Activated CD4-positive, alpha-beta memory T cell treated with anti-CD3 and anti-CD28 coated beads for 36 hours (primary cell): ENCODE results near the gene KCNA10. TPM values are rescaled to one million over a fixed set of nuclear protein-coding genes. Genes with fewer than 3 reads are reported as not detected.

Source experiments
- CTCF ChIA-PET: fragments of 350-600 bp; sonication (Branson Sonifier 250); formaldehyde crosslinking; loops from one replicate; lab custom pipeline; 2021; ENCODE audit warnings: antibody characterized with exemption, inconsistent platforms; lab: Charles Lee
- POLR2A ChIA-PET: fragments of 350-600 bp; sonication (Branson Sonifier 250); formaldehyde crosslinking; loops from one replicate; lab custom pipeline; 2021; ENCODE audit warnings: antibody characterized with exemption; lab: Charles Lee
- DNase-seq: peaks from one replicate; pipeline ENCODE4 v3.0.0-alpha.2; 2020
- H3K27ac Mint-ChIP-seq: one replicate; pipeline ENCODE4 v1.8.0; 2021; ENCODE audit warnings: mixed read lengths
- H3K27me3 Mint-ChIP-seq: one replicate; pipeline ENCODE4 v1.8.0; 2021; ENCODE audit warnings: mixed read lengths
- H3K36me3 Mint-ChIP-seq: one replicate; pipeline ENCODE4 v1.8.0; 2021; ENCODE audit warnings: mixed read lengths
- H3K4me1 Mint-ChIP-seq: one replicate; pipeline ENCODE4 v1.8.0; 2021; ENCODE audit warnings: low read depth, mixed read lengths
- H3K4me3 Mint-ChIP-seq: one replicate; pipeline ENCODE4 v1.8.0; 2021; ENCODE audit warnings: mild to moderate bottlenecking, mixed read lengths
- H3K9me3 Mint-ChIP-seq: one replicate; pipeline ENCODE4 v1.8.0; 2021; ENCODE audit warnings: mixed read lengths
- intact Hi-C: fragments of 100-400 bp; cut with micrococcal nuclease; formaldehyde crosslinking; loops from one replicate; pipeline ENCODE4 v1.15.1; 2023
- total RNA-seq, 2 experiments: library from RNA; stranded (reverse); gene quantifications; one replicate each; pipeline ENCODE4 v1.2.3, GENCODE V29; 2021

KCNA10 gene
- total RNA-seq, 2 experiments from 2014 or later = not detected

DNA sequence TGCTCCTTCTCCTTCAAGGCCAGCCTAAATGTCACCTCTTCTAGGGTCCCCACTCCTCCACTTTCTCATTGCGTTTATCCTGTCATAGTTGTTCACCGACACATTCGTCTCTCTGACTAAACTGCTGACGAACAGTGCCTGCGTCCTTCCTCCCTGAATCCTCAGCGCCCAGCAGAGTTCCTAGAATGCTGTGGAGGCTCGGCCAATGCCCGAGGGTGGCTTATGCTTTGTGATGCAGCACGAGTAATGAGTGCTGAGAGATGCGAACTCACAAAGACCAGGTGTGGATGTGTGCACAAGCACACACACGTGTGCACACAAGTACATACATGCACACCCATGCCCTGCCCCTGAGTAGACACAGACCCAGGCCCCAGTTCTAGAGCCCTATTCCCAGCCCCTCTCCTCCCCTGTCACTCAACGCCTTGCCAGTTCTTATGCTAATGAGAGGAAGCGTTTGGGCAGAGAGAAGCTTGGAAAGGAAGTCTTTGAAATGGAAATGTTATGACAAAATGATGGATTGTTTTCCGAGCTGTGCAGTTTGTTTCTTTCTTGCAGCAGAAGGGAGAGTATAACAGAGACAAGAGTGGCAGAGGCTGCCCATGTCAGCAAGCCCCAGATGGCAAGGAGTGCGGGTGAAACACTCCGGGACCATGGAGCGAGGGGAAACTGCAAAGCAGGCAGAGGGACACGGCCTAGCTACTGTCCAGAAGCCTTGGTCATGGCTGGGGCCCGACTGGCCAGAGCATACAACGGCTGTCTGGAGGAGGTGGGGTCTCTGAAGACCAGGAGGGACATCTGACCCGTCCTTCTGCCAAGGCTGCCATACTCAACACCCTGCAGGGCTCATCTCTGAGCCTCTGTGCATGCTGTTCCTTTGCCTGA lies 24.2 kb downstream of the KCNA10 start:
- no peaks in the 10 kb centered on the region for H3K4me1 Mint-ChIP-seq
- ChIA-PET CTCF (interaction anchor here (0.8 to 5.3 kb wide), 24 partner anchors 9 to 468 kb away, joined by 3 to 125 read pairs (median 9); partner anchors contain the start of gene KCNC4), POLR2A (no interaction called here)
- H3K27ac Mint-ChIP-seq = no peak overlapping the region
- H3K9me3 Mint-ChIP-seq = no peaks in the 10 kb centered on the region
- no peaks in the 10 kb centered on the region for H3K27me3 Mint-ChIP-seq
- DNase-seq = no peak
- no peaks in the 10 kb centered on the region for H3K36me3 Mint-ChIP-seq
- intact Hi-C loops = loop anchor here (5.0 kb wide), 1 partner anchor 32 kb away; no protein-coding TSS in a partner anchor
- no peak overlapping the region for H3K4me3 Mint-ChIP-seq

DNA sequence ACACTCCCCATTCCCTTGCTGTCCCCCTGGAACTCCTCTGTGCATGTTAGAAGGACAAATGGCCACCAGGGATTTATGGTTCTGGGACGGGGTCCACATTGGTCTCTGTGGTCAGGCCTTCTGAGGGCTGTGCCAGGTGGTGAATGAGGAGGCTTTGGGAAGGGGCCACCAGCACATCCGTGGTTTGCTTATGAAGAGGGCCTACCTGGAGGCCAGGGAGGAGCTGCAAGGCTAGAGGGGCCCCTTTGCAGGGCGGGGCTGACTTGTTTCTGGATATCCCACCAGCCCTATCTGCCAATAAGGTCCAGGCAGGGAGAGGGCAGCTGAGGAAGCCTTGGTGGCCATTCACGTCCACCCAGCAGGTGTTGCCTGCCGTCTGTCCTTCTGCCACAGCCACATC lies 24.9 kb downstream of the KCNA10 start:
- intact Hi-C loops = no loop called here
- no peak for DNase-seq
- H3K27ac Mint-ChIP-seq = no peak overlapping the region
- ChIA-PET POLR2A (no interaction called here), CTCF (interaction anchor here (3.8 to 5.3 kb wide), 2 partner anchors 286 to 296 kb away, joined by 41 to 65 read pairs; partner anchors contain the start of gene KCNC4)
- no peak overlapping the region for H3K4me3 Mint-ChIP-seq
- no peaks in the 10 kb centered on the region for H3K4me1 Mint-ChIP-seq
- no peaks in the 10 kb centered on the region for H3K27me3 Mint-ChIP-seq
- H3K36me3 Mint-ChIP-seq = no peaks in the 10 kb centered on the region
- no peaks in the 10 kb centered on the region for H3K9me3 Mint-ChIP-seq

DNA sequence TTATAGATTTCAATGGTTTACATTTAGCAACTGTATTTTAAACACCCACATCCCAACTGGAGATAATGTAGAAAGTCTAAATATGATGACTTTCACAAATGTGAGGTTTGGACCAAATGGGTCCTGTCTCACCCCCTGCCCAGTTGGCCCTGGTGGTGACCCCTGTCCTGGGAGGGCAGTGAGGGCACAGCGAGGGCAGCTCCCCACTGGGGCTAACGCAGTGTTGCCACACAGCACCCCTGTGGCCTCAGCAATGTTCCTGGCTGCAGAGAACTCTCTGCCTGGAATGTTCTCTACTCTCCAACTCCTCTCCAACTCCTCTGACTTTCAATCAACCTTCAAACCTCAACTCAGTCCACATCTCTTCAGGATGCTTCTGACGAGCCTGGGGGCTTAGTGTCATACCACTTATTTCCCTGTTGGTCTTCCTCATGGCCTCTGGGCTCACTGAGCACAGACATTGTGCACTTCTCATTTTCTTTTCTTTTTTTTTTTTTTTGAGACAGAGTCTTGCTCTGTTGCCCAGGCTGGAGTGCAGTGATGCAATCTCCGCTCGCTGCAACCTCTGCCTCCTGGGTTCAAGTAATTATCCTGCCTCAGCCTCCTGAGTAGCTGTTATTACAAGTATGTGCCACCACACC lies 25.8 kb downstream of the KCNA10 start:
- no peak overlapping the region for H3K4me3 Mint-ChIP-seq
- POLR2A ChIA-PET = no interaction called here
- no peak for DNase-seq
- H3K27me3 Mint-ChIP-seq = no peaks in the 10 kb centered on the region
- intact Hi-C loops = no loop called here
- no peaks in the 10 kb centered on the region for H3K9me3 Mint-ChIP-seq
- CTCF ChIA-PET = no interaction called here
- H3K27ac Mint-ChIP-seq = no peak overlapping the region
- no peaks in the 10 kb centered on the region for H3K4me1 Mint-ChIP-seq
- no peaks in the 10 kb centered on the region for H3K36me3 Mint-ChIP-seq

DNA sequence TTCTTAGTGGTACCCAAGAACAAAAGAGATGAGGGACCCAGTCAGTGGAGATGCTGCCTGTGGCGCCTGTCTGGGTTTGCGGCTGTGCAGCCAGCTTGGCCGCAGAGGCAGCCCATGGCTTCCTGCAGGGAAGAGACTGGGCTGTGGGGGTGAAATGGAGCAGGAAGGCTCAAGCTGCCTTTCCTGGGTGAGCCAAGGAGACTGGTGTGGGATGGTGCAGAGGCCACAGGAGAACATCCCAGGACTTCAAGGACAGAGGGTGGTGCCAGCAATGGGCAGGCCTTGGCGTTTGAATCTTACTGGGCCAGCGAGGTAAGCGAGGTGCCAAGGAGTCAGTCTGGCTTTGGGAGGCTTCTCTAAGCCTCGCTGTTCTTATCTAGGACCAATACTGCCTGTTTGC lies 26.4 kb downstream of the KCNA10 start:
- Mint-ChIP-seq H3K9me3 (no peaks in the 10 kb centered on the region), H3K4me3 (no peak overlapping the region), H3K36me3 (no peaks in the 10 kb centered on the region), H3K4me1 (no peaks in the 10 kb centered on the region), H3K27ac (no peak overlapping the region), H3K27me3 (no peaks in the 10 kb centered on the region)
- ChIA-PET POLR2A (no interaction called here), CTCF (interaction anchor here (0.8 kb wide), 1 partner anchor 285 kb away, joined by 3 read pairs; no protein-coding TSS in a partner anchor)
- no peak for DNase-seq
- intact Hi-C loops = no loop called here

DNA sequence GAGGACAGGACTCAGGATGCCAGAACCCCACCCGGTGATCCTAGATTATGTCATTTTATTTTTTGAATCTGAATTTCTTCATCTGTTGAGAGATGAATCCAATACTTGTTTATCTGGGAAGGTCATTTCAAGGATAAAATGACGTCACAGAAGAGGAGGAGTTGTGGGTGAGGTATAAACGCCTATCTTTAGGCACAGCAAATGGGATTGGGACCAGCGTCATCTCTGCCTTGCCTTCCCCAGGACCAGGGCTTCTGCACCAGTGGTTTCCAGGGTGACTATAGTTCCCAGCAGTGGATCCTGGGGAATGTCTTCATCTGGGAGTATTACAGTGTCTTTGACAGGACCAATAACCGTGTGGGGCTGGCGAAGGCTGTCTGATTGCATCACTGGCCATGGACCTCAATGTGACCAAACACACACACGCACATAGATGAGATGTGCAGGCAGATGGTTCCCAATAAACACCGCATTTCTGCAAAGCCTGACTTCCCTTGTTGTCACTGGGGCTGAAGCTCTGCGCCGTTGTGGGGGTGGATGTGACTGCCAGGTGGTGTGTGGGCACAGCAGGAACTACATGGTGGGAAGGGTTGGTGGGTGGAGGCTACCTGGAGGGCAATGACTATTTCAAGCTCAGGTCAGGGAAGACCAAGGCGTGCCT lies 28.1 kb downstream of the KCNA10 start:
- Mint-ChIP-seq H3K9me3 (no peaks in the 10 kb centered on the region), H3K27ac (no peak overlapping the region), H3K4me1 (no peaks in the 10 kb centered on the region), H3K36me3 (no peaks in the 10 kb centered on the region), H3K27me3 (no peaks in the 10 kb centered on the region), H3K4me3 (no peak overlapping the region)
- ChIA-PET CTCF (interaction anchor here (1.0 to 1.4 kb wide), 2 partner anchors 142 to 178 kb away, joined by 3 read pairs; no protein-coding TSS in a partner anchor), POLR2A (no interaction called here)
- intact Hi-C loops = no loop called here
- DNase-seq = no peak

DNA sequence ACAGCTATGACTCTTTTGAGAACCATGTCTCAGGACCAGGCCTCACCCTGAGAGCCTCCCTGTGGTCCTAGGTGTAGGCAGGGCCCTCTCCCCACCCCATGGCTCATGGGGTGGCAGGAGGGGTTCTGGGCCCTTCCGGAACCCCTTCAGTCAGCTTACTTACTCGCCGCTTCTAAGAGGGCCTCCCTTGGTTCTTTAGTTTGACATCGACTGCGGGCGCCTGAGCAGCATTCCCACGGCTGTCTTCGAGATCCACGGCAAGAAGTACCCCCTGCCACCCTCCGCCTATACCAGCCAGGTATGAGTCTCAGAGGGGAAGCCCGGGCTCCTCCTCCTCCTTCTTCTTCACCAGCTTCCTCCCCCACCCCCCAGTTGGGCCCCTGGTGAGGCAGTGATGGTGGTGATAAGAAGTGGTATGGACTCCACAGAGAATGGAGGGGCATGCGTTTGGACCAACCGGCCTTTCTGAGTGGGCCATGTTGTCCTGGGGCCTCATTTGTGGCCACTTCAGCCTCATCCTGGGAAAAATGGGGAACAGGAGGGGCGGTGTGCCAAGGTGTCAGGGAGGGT lies 28.9 kb downstream of the KCNA10 start:
- CTCF ChIA-PET = interaction anchor here (0.9 kb wide), 1 partner anchor 30 kb away, joined by 3 read pairs; no protein-coding TSS in a partner anchor
- Mint-ChIP-seq H3K36me3 (no peaks in the 10 kb centered on the region), H3K4me1 (no peaks in the 10 kb centered on the region), H3K27me3 (peaks cover 6% of the 10 kb centered on the region), H3K27ac (no peak overlapping the region), H3K4me3 (no peak overlapping the region), H3K9me3 (no peaks in the 10 kb centered on the region)
- intact Hi-C loops = no loop called here
- no peak for DNase-seq
- POLR2A ChIA-PET = no interaction called here

DNA sequence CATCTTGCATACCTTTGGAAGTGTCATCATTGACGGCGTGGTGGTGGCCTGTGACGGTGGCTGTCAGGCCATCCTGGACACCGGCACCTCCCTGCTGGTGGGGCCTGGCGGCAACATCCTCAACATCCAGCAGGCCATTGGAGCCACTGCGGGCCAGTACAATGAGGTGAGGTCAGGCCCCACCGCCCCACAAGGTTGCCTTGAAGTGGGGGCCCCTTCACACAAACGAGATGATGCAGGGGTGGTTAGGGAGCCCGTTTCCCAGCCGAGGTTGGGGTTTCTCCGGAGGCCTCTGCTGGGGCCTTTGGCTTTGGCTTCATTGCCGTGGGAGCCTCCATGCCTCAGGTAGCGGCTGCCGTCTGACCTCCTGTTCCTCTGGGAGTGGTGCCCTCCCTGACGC lies 29.6 kb downstream of the KCNA10 start:
- POLR2A ChIA-PET = no interaction called here
- no peaks in the 10 kb centered on the region for H3K4me1 Mint-ChIP-seq
- no peak overlapping the region for H3K27ac Mint-ChIP-seq
- H3K27me3 Mint-ChIP-seq = peaks cover 10% of the 10 kb centered on the region
- H3K9me3 Mint-ChIP-seq = no peaks in the 10 kb centered on the region
- CTCF ChIA-PET = interaction anchor here (0.9 kb wide), 1 partner anchor 29 kb away, joined by 3 read pairs; no protein-coding TSS in a partner anchor
- intact Hi-C loops = no loop called here
- H3K4me3 Mint-ChIP-seq = no peak overlapping the region
- H3K36me3 Mint-ChIP-seq = no peaks in the 10 kb centered on the region
- DNase-seq = no peak

DNA sequence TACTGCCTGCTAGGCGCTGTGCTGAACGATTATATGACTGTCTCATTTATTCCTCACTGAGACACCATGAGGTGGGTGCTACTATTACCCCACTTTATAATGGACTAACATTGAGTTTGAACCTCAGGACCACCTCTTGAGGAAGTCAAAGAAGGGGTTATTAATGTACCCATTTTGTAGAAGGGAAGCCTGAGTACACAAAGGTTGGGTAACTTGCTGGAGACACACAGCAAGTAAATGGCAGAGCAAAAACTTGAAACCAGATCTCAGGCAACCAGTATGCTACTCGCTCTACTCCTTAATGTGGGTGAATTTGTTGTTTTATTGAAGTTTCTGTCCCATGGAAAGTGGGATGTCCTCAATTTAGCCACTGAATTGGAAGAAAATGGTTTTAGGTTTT lies 30.1 kb downstream of the KCNA10 start:
- POLR2A ChIA-PET = no interaction called here
- CTCF ChIA-PET = no interaction called here
- no peak for DNase-seq
- intact Hi-C loops = no loop called here
- H3K4me3 Mint-ChIP-seq = no peak overlapping the region
- H3K36me3 Mint-ChIP-seq = no peaks in the 10 kb centered on the region
- peaks cover 10% of the 10 kb centered on the region for H3K27me3 Mint-ChIP-seq
- H3K27ac Mint-ChIP-seq = no peak overlapping the region
- H3K9me3 Mint-ChIP-seq = no peaks in the 10 kb centered on the region
- H3K4me1 Mint-ChIP-seq = no peaks in the 10 kb centered on the region

DNA sequence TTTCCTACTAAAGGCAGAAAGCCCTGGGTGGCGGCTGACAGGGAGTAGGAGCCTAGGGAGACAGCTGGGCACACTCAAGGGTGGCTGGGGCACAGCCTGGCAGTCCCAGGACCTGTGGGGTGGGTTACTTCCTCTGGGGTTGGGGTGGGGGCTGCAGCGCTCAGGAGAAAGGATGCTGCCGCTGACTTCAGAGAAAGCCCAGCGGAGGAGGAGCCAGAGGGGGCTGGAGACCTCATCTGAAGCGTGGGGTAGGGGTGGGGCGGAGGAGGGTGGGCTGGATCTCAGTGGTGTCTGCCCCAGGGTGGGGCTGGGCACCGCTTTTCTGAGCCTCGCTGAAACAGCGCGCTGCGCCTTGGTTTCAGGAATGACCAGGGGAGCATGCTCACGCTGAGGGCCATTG lies 30.8 kb downstream of the KCNA10 start:
- no peak overlapping the region for H3K27ac Mint-ChIP-seq
- peaks cover 2% of the 10 kb centered on the region for H3K4me1 Mint-ChIP-seq
- H3K27me3 Mint-ChIP-seq = peaks cover 10% of the 10 kb centered on the region
- no peak overlapping the region for H3K4me3 Mint-ChIP-seq
- CTCF ChIA-PET = interaction anchor here (4.5 kb wide), 1 partner anchor 8 kb away, joined by 25 read pairs; no protein-coding TSS in a partner anchor
- H3K9me3 Mint-ChIP-seq = no peaks in the 10 kb centered on the region
- POLR2A ChIA-PET = no interaction called here
- no peaks in the 10 kb centered on the region for H3K36me3 Mint-ChIP-seq
- intact Hi-C loops = no loop called here
- DNase-seq = no peak

DNA sequence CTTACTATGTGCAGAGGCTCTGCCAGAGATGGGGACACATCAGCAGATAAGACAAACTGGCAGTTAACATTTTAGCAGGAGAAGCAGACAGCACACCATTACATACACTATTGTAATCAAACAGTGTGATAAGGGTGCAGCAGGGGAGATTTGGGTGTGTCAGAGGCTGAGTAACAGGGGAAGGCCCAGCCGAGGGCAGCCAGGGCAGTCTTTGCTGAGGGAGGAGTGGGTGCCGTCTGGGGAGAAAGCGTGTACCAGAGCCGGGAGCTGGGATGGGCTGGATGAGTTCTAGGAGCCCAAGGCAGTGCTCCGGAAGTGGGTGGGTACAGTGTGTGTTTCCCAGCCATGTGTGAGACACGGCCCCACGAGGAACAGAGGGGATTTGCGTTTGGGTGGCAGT lies 31.2 kb downstream of the KCNA10 start:
- H3K4me3 Mint-ChIP-seq = no peak overlapping the region
- DNase-seq = no peak
- H3K27me3 Mint-ChIP-seq = peaks cover 10% of the 10 kb centered on the region
- intact Hi-C loops = no loop called here
- H3K27ac Mint-ChIP-seq = no peak overlapping the region
- CTCF ChIA-PET = interaction anchor here (4.5 kb wide), 1 partner anchor 8 kb away, joined by 25 read pairs; no protein-coding TSS in a partner anchor
- no peaks in the 10 kb centered on the region for H3K36me3 Mint-ChIP-seq
- H3K4me1 Mint-ChIP-seq = peaks cover 5% of the 10 kb centered on the region
- H3K9me3 Mint-ChIP-seq = no peaks in the 10 kb centered on the region
- POLR2A ChIA-PET = no interaction called here

DNA sequence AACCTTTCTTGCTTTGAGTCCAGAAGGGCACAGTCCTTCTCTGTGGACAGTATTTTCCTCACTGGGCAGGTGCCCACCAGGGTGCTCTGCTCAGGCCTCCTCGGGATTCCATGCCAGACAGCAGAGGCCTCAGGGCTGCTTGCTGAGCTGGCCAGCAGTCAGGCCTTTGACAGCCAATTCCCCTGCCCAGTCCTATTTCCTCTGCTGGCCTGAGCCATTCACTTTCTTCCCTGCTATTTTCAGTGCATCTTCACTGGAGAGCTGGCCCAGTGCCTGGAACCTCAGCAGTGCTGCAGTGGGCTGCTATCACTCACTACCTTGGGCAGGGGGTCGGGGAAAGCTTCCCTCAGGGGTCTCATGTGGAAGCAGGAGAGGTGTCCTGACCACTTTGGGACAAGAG lies 33.2 kb downstream of the KCNA10 start:
- peaks cover 5% of the 10 kb centered on the region for H3K4me1 Mint-ChIP-seq
- DNase-seq = no peak
- CTCF ChIA-PET = interaction anchor here (1.1 to 4.5 kb wide), 3 partner anchors 10 to 288 kb away, joined by 3 to 25 read pairs (median 3); no protein-coding TSS in a partner anchor
- H3K27me3 Mint-ChIP-seq = peaks cover 10% of the 10 kb centered on the region
- no peak overlapping the region for H3K4me3 Mint-ChIP-seq
- no peaks in the 10 kb centered on the region for H3K36me3 Mint-ChIP-seq
- no peaks in the 10 kb centered on the region for H3K9me3 Mint-ChIP-seq
- intact Hi-C loops = no loop called here
- H3K27ac Mint-ChIP-seq = no peak overlapping the region
- POLR2A ChIA-PET = no interaction called here
